SK-N-MC (cell line): ENCODE results near the gene KAZN.

Experiments used
- EZH2 ChIP-seq: fragments of 200-600 bp; sonication (generic); IDR thresholded peaks from one replicate; pipeline ENCODE4 v1.6.1; 2017; ENCODE audit warnings: antibody characterized with exemption
- POLR2AphosphoS5 ChIP-seq: IDR thresholded peaks from 2 replicates; pipeline ENCODE4 v1.6.1; 2012; ENCODE audit warnings: mild to moderate bottlenecking, low read depth, low read length, borderline replicate concordance

GRCh38 chr1:14597343-14598006 is 1.0 kb upstream of the KAZN start:
- TF ChIP-seq EZH2: no peak
- TF ChIP-seq POLR2AphosphoS5: no peak
